GM18519 (cell line): ENCODE data around the gene PARM1.

Experiments used
- ATAC-seq: cut with Tn5 transposase; IDR thresholded peaks from one replicate; pipeline ENCODE4 v1.9.1; 2021; ENCODE audit warnings: mild to moderate bottlenecking, moderate library complexity; ENCODE audit not compliant: unreplicated experiment, low FRiP score

The PARM1 gene

DNA sequence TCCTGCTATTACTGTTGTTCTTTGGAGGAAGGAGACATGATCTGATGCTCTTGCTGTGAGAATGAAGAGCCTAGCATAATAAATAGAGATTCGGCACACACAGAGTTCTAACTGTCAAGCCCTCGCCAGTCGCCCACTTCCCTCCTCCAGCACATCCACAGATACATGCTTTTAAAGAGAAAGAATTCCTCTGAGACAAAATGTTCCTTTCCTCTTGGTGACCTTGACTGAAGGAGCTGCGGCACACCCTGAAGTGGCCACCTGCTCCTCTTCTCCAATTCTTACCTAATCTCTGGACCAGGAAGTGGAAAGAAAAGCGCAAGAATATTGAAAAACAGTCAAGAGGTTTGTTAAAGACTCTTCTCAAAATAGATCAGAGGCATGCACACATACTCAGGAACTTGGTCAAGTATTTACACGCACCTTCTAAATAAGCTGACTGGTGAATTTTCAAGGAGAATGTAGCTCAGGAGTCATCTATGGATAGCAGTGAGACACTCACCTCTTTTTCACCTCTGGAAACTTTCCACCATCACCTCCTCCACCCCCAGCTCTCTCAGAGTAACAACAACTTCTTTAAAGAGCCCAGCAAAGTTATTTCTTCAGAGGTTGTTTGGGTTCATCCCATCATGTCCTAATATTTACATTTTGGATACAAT lies 95.4 kb downstream of the PARM1 start:
- ATAC-seq: no peak

- no peak for ATAC-seq
Observed at GRCh38 chr4:75030028-75030427, 97.1 kb downstream of the PARM1 start.

DNA sequence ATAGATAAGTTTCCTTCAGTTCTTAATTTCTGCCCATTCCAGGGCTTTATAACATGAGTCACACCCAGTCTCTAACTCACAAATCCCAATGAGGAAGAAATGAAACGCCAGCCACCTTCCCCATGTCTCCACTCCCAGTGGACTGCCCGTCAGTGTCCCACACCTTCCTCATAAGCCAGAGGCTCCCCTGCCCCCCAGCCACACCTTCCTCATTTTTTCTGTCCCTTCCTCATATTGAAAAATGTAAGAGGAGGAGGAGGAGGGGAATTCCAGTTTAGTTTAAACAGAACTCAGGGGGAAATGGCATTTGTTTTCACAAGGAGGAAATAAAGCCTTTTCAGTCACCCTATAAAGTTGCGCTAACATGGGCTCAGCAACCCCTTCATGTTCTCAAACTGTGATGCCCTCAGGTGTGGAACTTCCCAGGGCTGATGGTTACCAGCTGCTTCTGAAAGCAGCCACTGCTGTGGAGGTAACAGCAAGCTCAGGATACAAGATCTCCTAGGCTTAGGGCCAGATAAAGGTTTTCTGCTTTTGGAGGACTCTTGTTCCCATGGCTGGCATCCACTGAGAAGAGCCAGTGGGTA lies 97.8 kb downstream of the PARM1 start:
- no peak for ATAC-seq

GRCh38 chr4:75031775-75032174 lies 98.9 kb downstream of the PARM1 start:
- no peak for ATAC-seq

- no peak for ATAC-seq
Observed at GRCh38 chr4:75034523-75034922, 101.6 kb downstream of the PARM1 start.

GRCh38 chr4:75035321-75035720 lies 102.4 kb downstream of the PARM1 start:
- ATAC-seq: no peak

- ATAC-seq: peak; percentile 43
Observed at GRCh38 chr4:75036046-75036830, 103.3 kb downstream of the PARM1 start.

DNA sequence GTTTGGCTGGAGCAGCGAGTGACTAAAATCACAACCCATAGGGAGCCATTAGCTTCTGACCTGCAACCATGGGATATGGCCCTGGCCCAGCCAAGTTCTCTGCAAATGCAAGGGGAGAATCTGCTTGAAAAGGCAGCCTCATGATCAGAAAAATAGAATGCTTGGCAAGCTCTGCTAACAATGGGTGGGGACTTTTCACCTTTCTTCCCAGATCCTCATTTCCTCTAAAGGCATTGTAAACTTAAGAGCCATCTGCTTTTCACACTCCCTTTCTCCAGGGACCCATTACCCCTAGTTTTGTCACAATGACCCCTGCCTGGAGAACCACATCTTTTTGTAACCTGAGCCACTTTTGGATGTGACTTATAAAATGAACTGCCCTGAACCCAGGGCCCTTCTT lies 104.3 kb downstream of the PARM1 start:
- no peak for ATAC-seq

DNA sequence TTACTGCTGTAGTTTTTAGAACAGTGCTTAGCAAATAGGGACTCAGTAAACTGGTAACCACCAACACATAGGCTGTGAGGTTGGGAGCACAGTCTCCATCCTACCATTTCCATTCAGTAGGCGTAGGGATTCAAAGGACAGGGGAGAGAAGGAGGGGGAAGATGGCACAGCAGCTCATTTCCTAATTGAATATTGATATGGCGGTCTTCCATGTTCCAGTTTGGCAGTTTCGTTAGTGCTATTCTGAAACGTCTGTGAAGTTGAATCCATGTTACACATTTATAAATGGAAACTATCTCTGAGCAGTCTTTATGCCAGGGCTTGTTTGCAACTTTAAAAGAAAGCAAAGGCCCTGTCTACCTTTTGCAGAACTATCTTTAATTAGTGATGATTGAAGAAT lies 105.5 kb downstream of the PARM1 start:
- ATAC-seq: no peak

- no peak for ATAC-seq
Observed at GRCh38 chr4:75040703-75041102, 107.8 kb downstream of the PARM1 start.

DNA sequence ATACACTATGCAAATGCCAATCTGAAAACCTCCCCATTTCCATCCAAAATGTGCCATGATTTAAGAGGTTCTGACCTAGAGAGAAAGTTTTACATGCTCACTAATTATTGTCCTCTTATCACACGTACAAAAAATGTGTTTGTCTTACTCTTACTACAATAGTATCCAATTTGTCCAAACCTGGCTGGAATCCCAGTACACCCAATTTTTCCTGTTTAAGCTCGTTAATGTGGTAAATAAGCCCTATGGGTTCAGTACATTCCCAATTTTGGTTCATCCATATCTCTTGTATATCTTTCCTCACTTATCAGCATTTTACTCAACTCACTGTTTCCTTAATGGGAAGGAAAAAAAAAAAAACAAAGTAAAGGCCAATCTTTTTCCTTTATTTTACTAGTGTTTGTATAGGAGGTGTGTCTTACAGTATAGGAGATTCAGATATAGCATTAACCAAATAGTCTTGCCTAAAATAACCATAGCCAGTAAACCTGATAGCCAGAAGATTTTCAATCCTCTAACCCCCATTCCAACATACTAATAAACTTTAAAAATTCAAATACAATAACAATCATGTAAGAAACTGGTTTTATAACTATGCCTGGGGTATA lies 109.8 kb downstream of the PARM1 start:
- ATAC-seq: no peak

GRCh38 chr4:75046226-75046625 lies 113.3 kb downstream of the PARM1 start:
- ATAC-seq: no peak

DNA sequence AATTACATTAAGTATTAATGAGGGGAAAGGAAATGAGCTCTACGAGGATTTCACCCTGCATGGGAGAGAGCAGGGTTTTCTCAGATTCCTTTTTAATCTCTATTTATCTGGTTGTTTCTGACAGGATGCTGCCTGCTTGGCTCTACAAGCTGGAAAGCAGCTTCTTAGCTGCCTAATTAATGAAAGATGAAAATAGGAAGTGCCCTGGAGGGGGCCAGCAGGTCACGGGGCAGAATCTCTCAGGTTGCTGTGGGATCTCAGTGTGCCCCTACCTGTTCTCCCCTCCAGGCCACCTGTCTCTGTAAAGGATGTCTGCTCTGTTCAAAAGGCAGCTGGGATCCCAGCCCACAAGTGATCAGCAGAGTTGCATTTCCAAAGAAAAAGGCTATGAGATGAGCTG lies 113.7 kb downstream of the PARM1 start:
- ATAC-seq: no peak

DNA sequence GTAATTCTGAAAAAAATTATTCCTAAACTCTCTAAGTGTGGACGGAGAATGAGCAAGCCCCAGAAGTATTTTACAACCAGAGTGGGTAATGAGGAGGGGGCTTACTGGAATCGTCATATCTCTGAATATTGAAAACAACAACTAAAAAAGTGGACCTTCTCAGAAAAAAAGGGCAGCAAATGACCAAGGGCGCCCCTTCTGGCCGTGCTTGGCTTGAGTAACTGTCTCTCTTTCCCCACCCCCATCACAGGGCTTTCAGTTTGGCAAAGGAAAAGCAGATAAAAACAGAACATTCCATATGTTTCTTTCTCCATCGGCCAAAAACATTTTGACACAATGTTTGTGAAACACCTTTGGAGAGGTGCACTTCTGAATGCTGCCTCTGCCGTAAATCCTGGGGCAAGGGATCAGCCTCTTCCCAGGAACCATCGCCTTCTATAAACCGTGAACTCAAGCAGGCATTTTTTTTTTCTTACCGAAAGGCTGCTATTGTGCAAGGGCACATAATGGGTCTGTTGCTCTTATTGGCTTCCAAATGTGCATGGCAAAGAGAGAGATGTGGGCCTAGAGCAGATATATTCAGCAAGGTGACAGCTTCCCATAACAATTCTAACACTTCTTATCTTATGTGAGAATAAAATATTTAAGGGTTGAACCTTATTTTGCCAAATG lies 115.4 kb downstream of the PARM1 start:
- no peak for ATAC-seq

- ATAC-seq: no peak
Observed at GRCh38 chr4:75051431-75051830, 118.5 kb downstream of the PARM1 start.

GRCh38 chr4:75053352-75053751 lies 120.4 kb downstream of the PARM1 start:
- no peak for ATAC-seq

- no peak for ATAC-seq
Observed at GRCh38 chr4:75054078-75054477, 121.2 kb downstream of the PARM1 start.

DNA sequence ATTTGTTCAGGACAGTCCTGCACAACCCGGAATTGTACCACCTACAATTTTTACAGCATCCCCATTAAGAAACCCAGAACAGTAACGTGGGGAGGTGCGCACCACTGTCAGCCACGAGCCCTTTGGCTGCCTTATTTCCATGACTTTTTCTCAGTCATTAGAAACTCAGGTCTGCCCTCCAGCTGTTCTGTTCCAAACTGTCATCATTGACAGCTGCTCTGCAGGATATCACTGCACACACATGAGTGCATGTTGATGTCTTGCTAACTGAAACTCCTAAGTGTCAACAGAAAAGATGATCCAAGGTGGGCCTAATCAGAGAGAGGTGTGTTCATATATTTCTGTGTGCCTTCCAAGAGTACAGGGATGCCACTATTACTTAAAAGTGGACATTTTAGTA lies 123.4 kb downstream of the PARM1 start:
- no peak for ATAC-seq

DNA sequence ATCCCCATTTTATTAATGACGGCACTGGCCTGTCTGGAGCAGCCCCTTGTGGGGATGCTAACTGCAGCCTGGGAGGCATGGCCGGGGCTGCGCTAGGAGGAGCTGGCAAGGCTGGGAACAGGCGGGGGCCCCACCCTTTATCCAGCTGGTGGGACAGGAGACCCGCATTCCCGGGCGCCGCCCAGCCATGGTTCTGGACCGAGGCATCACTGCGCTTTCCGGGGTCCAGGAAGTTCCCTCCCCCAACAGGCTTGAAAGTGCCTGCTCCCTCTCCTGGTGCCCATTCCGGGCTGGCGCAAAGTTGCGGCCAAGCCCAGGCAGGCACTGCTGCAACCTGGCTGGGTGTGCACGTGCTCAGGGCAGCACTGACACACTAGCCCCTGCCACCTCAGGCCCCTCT lies 124.5 kb downstream of the PARM1 start:
- no peak for ATAC-seq

DNA sequence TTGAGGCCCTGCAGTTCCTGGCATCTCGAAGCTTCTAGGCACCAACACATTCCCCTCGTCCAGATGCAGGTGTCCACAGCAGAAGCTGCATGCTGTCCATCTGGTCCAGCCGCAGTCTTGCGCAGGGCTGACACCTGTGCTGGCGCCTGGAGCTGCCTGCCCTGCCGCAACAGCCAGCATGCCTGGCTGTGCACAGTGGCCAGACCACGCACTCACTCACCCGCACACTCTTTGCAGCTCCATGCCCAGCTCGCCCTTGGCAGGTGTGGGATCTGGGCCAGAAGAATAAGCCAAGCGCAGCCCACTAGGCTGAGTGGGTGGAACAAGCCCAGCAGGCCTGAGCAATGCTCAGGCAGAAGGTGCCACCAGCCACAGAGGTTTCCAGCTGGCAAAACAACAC lies 125.6 kb downstream of the PARM1 start:
- ATAC-seq: no peak

DNA sequence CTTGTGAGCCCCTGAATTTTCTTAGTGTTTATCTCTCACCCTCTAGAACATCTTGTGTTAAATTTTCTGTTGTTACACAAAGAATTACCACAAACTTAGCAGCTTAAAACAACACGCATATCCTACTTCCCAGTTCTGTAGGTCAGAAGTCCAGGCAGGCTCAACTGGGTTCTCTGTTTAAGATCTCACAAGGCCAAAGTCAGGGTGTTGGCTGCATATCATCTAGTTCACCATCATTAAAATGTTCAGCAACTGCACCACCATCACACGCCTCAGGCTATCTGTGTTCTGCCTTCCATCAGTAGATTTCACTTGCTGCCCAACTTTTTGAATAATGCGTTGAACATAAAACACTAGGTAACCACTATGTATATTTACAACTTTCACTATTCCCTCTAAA lies 130.5 kb downstream of the PARM1 start:
- ATAC-seq: no peak
